Medulla oblongata (tissue), 1 donor: ENCODE measurements around the gene TRIB2.

ENCODE experiments used
- DNase-seq: peaks from one replicate; pipeline ENCODE4 v3.0.0-alpha.2; 2015; ENCODE audit errors: extremely low spot score

Gene TRIB2

DNA sequence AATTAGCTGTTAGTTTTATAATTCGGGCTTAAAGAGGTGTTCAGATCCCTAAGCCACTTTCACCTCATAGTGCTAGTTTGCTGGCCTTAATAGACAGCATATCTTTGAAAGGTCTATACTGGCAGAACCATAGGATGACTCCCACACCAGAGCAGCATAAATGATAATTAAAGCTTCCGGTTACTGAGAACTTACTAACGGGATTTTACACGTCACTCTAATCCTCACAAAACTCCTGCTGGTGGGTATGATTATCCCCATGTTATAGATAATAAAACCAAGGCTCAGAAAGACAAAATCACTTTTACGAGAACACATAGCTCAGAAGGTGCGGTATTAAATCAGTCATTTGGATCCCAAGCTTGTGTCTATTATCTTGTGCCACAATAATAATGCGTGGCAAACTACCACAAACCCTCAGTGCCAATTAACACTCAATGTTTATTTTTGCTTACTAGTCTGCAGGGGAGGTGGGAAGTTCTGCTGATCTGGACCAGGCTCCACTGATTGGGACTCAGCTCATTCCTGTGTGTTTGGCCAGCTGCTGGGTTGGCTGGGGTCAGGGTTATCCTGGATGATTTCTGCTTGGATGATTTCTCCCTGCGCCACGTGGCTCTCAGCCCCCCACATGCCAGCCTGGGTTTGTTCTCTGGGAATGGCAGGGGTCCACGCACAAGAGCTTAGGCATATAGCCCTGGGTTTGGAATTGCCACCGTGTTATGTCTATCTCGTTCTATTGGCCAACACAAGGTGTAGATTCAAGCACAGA is 62.3 kb downstream of the TRIB2 start:
- no peak for DNase-seq

DNA sequence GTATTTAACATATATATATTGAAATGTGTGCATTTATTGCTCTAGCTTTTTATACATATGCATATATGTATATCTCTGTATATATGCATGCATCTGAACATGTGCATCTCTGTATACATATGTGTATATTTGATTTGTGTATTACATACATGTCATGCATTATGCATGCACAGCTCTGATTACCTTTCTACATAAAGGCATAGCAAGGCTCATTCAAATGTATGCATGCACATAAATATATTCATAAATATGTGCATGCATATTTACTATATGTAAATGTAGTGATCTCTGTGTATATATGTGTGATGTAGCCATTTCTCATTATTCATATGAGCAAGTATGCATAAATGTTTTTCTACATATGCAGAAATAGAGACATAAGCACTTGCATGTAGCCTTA is 64.6 kb downstream of the TRIB2 start:
- DNase-seq = no peak

DNA sequence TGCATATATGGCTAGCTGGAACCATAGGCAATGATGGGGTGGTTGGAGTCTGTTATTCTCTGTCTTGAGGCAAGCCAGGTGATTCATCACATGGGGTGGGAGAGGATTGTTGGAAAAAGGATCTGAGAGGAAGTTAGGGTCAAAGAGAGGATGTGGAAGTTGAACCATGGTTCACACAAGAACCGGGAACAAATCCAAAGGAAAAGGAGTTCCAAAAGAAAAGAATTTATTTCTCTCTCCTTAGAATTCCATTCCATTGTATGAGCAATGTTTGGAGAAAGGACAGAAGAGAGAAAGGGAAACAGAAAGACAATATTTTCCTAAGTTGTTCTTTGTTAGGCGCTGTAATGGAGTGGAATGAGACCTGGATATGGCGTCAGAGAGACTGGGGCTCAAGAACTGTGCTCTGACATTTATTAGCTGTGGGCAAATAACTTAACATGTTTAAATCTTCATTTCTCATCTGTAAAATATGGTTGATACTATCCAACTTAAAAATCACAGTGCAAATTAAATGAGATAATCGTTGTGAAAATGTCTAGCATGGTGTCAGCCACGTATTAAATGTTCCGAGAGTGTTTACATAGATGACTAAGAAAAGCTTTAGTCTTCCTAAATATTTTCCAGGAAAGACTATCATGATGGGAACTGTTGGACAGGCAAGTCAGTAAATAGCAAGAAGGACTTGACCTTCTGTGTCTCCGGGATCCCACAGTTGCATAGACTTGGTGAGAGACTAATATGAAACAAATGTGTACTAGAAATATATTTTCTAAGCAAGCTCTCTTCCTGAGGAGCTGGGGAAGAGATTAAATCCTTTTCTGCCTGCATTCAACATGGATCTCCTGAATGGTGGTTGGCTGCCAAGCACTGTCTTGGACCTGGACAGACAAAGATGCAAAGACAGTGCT is 71.4 kb downstream of the TRIB2 start:
- DNase-seq = no peak

DNA sequence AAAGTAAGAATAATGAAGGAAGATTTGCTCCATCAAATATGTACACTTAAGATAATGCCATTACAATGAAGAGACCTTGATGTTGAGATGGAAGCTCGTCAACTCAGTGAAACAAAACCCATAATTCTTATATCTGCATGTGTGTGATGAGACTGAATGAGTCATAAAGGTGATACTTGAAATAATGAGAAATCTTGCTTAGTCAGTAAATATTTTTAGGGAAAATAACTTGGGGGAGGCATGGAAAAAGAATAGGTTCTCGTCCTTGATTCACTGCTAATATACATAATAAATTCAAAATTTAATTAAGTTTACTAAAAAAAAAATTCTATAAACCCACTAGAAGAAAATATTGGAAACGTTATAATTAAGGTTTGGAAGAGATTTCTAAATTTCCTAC is 75.2 kb downstream of the TRIB2 start:
- no peak for DNase-seq
